WTC11 (cell line): ENCODE results near the gene DEGS1. TPM values are rescaled to one million over a fixed set of nuclear protein-coding genes. Genes with fewer than 3 reads are reported as not detected.

ENCODE experiments used
- ATAC-seq: fragments of 200-7000 bp; cut with Tn5 transposase; 2 replicates; pipeline ENCODE4 v1.10.0; 2021; ENCODE audit warnings: mild to moderate bottlenecking, moderate library complexity
- CTCF ChIA-PET: fragments of 300-600 bp; sonication (Branson Sonifier 250); formaldehyde crosslinking; loops from one replicate; lab custom pipeline; 2021; ENCODE audit warnings: antibody characterized with exemption; lab: Charles Lee
- POLR2A ChIA-PET: fragments of 350-600 bp; sonication (Branson Sonifier 250); formaldehyde crosslinking; loops from one replicate; lab custom pipeline; 2021; ENCODE audit warnings: antibody characterized with exemption; lab: Charles Lee
- DNase-seq: peaks from one replicate; pipeline ENCODE4 v3.0.0; 2021; ENCODE audit warnings: low spot score
- H3K27ac Mint-ChIP-seq: 2 replicates; pipeline ENCODE4 v1.8.0; 2021; ENCODE audit warnings: mixed read lengths
- H3K27me3 Mint-ChIP-seq: 2 replicates; pipeline ENCODE4 v1.8.0; 2021; ENCODE audit warnings: low read depth, mild to moderate bottlenecking, moderate library complexity, mixed read lengths
- H3K36me3 Mint-ChIP-seq: 2 replicates; pipeline ENCODE4 v1.8.0; 2021; ENCODE audit warnings: mixed read lengths
- H3K4me1 Mint-ChIP-seq: 2 replicates; pipeline ENCODE4 v1.8.0; 2022; ENCODE audit warnings: mixed read lengths
- H3K4me3 Mint-ChIP-seq: 2 replicates; pipeline ENCODE4 v1.8.0; 2021; ENCODE audit warnings: mild to moderate bottlenecking, moderate library complexity, mixed read lengths
- H3K9me3 Mint-ChIP-seq: 2 replicates; pipeline ENCODE4 v1.8.0; 2021; ENCODE audit warnings: mixed read lengths
- AR ChIP-seq: fragments of 250-450 bp; sonication (Bioruptor Pico); IDR thresholded peaks from 2 replicates; pipeline ENCODE4 v1.9.0; 2021; ENCODE audit warnings: mild to moderate bottlenecking
- ATF1 ChIP-seq: sonication (generic); formaldehyde crosslinking; IDR thresholded peaks from 2 replicates; pipeline ENCODE4 v1.8.1; 2023; ENCODE audit warnings: mild to moderate bottlenecking, moderate library complexity, missing genetic modification reagents
- CBFB ChIP-seq: sonication (generic); formaldehyde crosslinking; IDR thresholded peaks from 2 replicates; pipeline ENCODE4 v1.8.1; 2022; ENCODE audit warnings: mild to moderate bottlenecking, low read depth, missing genetic modification reagents
- CDX4 ChIP-seq: fragments of 250-450 bp; sonication (Bioruptor Pico); IDR thresholded peaks from 2 replicates; pipeline ENCODE4 v1.9.0; 2021; ENCODE audit warnings: moderate library complexity, mild to moderate bottlenecking, inconsistent platforms, borderline replicate concordance
- E2F1 ChIP-seq: sonication (generic); formaldehyde crosslinking; IDR thresholded peaks from 2 replicates; pipeline ENCODE4 v1.8.0; 2022; ENCODE audit warnings: mild to moderate bottlenecking, missing genetic modification reagents
- E2F5 ChIP-seq: sonication (generic); formaldehyde crosslinking; IDR thresholded peaks from 2 replicates; pipeline ENCODE4 v1.8.1; 2022; ENCODE audit warnings: mild to moderate bottlenecking, moderate library complexity, missing genetic modification reagents
- HMGXB4 ChIP-seq: sonication (generic); formaldehyde crosslinking; IDR thresholded peaks from 2 replicates; pipeline ENCODE4 v1.8.1; 2023; ENCODE audit warnings: mild to moderate bottlenecking, moderate library complexity, missing genetic modification reagents
- MAX ChIP-seq: sonication (generic); formaldehyde crosslinking; IDR thresholded peaks from 2 replicates; pipeline ENCODE4 v1.8.0; 2022; ENCODE audit warnings: mild to moderate bottlenecking, missing genetic modification reagents
- MXD4 ChIP-seq: fragments of 250-450 bp; sonication (Bioruptor Pico); IDR thresholded peaks from 2 replicates; pipeline ENCODE4 v1.8.0; 2021; ENCODE audit warnings: mild to moderate bottlenecking, moderate library complexity, borderline replicate concordance
- NR2C2 ChIP-seq: sonication (generic); formaldehyde crosslinking; IDR thresholded peaks from 2 replicates; pipeline ENCODE4 v1.8.0; 2022; ENCODE audit warnings: mild to moderate bottlenecking, missing genetic modification reagents
- NR3C1 ChIP-seq: sonication (generic); formaldehyde crosslinking; conservative IDR thresholded peaks from 2 replicates; pipeline ENCODE4 v1.8.1; 2023; ENCODE audit warnings: low read depth, mild to moderate bottlenecking, missing genetic modification reagents
- RELA ChIP-seq: sonication (generic); formaldehyde crosslinking; IDR thresholded peaks from 2 replicates; pipeline ENCODE4 v1.8.1; 2022; ENCODE audit warnings: missing genetic modification reagents, mild to moderate bottlenecking, borderline replicate concordance
- RORB ChIP-seq: fragments of 250-450 bp; sonication (Bioruptor Pico); IDR thresholded peaks from 2 replicates; pipeline ENCODE4 v1.9.0; 2021; ENCODE audit warnings: mild to moderate bottlenecking
- SMAD3 ChIP-seq: sonication (generic); formaldehyde crosslinking; IDR thresholded peaks from 2 replicates; pipeline ENCODE4 v1.8.0; 2022; ENCODE audit warnings: missing genetic modification reagents, mild to moderate bottlenecking, borderline replicate concordance
- TCF7 ChIP-seq: sonication (generic); formaldehyde crosslinking; IDR thresholded peaks from 2 replicates; pipeline ENCODE4 v1.8.0; 2022; ENCODE audit warnings: mild to moderate bottlenecking, low read depth, missing genetic modification reagents, moderate library complexity
- TEAD4 ChIP-seq: sonication (generic); formaldehyde crosslinking; IDR thresholded peaks from 2 replicates; pipeline ENCODE4 v1.8.0; 2022; ENCODE audit warnings: mild to moderate bottlenecking, missing genetic modification reagents
- ZBTB21 ChIP-seq: sonication (generic); formaldehyde crosslinking; IDR thresholded peaks from 2 replicates; pipeline ENCODE4 v1.8.1; 2023; ENCODE audit warnings: mild to moderate bottlenecking, missing genetic modification reagents, borderline replicate concordance
- ZNF281 ChIP-seq: sonication (generic); formaldehyde crosslinking; IDR thresholded peaks from 2 replicates; pipeline ENCODE4 v1.8.0; 2023; ENCODE audit warnings: mild to moderate bottlenecking, missing genetic modification reagents
- ZNF416 ChIP-seq: fragments of 250-450 bp; sonication (Bioruptor Pico); IDR thresholded peaks from 2 replicates; pipeline ENCODE4 v1.9.0; 2021; ENCODE audit warnings: mild to moderate bottlenecking, inconsistent platforms
- ZNF425 ChIP-seq: fragments of 250-450 bp; sonication (Bioruptor Pico); conservative IDR thresholded peaks from 2 replicates; pipeline ENCODE4 v1.9.0; 2021; ENCODE audit warnings: mild to moderate bottlenecking
- ZNF671 ChIP-seq: fragments of 250-450 bp; sonication (Bioruptor Pico); IDR thresholded peaks from 2 replicates; pipeline ENCODE4 v1.8.0; 2021; ENCODE audit warnings: mild to moderate bottlenecking
- total RNA-seq: library from RNA; stranded (reverse); gene quantifications from 3 replicates; pipeline ENCODE4 v1.2.3, GENCODE V29; 2021

Gene DEGS1
- total RNA-seq, 1 experiment from 2014 or later: 30.7 TPM

GRCh38 chr1:224157316-224157715 is 25.7 kb upstream of the DEGS1 start:
- CTCF ChIA-PET: interaction anchor here (1.1 kb wide), 1 partner anchor 18 kb away, joined by 3 read pairs; no protein-coding TSS in a partner anchor
- Mint-ChIP-seq H3K4me3 (no peak overlapping the region), H3K9me3 (peaks cover 5% of the 10 kb centered on the region), H3K27me3 (no peaks in the 10 kb centered on the region), H3K36me3 (peaks cover 53% of the 10 kb centered on the region), H3K27ac (peak overlapping the region; percentile 39), H3K4me1 (no peaks in the 10 kb centered on the region)
- POLR2A ChIA-PET: no interaction called here
- TF ChIP-seq NR2C2 (CRISPR knock-in tag) (no peak), MXD4 (CRISPR knock-in tag) (no peak), ZNF425 (CRISPR knock-in tag) (no peak), ZNF416 (CRISPR knock-in tag) (no peak), CBFB (no peak), TCF7 (CRISPR knock-in tag) (no peak), ATF1 (CRISPR knock-in tag) (no peak)
- ATAC-seq (no peak), DNase-seq (no peak)

GRCh38 chr1:224159541-224159940 is 23.5 kb upstream of the DEGS1 start:
- CTCF ChIA-PET: no interaction called here
- H3K4me3 Mint-ChIP-seq: no peak overlapping the region
- H3K9me3 Mint-ChIP-seq: peaks cover 5% of the 10 kb centered on the region
- peaks cover 43% of the 10 kb centered on the region for H3K36me3 Mint-ChIP-seq
- ATAC-seq: no peak
- H3K4me1 Mint-ChIP-seq: peaks cover 13% of the 10 kb centered on the region
- H3K27me3 Mint-ChIP-seq: no peaks in the 10 kb centered on the region
- no peak for TF ChIP-seq TEAD4 (CRISPR knock-in tag)
- TF ChIP-seq ZNF281 (CRISPR knock-in tag): no peak
- no peak for TF ChIP-seq E2F5 (CRISPR knock-in tag)
- no peak for TF ChIP-seq RORB (CRISPR knock-in tag)
- no peak for TF ChIP-seq SMAD3 (CRISPR knock-in tag)
- no peak for TF ChIP-seq MAX (CRISPR knock-in tag)
- TF ChIP-seq AR (CRISPR knock-in tag): no peak
- no peak for TF ChIP-seq ZBTB21 (CRISPR knock-in tag)
- no peak for TF ChIP-seq CDX4 (CRISPR knock-in tag)
- TF ChIP-seq HMGXB4 (CRISPR knock-in tag): no peak
- TF ChIP-seq E2F1 (CRISPR knock-in tag): no peak
- TF ChIP-seq NR3C1 (CRISPR knock-in tag): no peak
- TF ChIP-seq ZNF671 (CRISPR knock-in tag): no peak
- TF ChIP-seq RELA (CRISPR knock-in tag): no peak
- TF ChIP-seq, all 79 proteins: peak for 0
- no peak overlapping the region for H3K27ac Mint-ChIP-seq
- DNase-seq: no peak
- POLR2A ChIA-PET: no interaction called here
